K562 treated with DMSO at 1 percent for 24 hours (cell line): ENCODE results near the gene PNLIP. TPM values are rescaled to one million over a fixed set of nuclear protein-coding genes. Genes with fewer than 3 reads are reported as not detected.

Experiments used
- total RNA-seq: library from RNA; unstranded; fragments of 300-600 nt; gene quantifications from 2 replicates; pipeline ENCODE4 v1.2.3, GENCODE V29; 2022; ENCODE audit warnings: low read depth; ENCODE audit not compliant: insufficient read depth

PNLIP gene
- not detected in 2 replicates for total RNA-seq

DNA sequence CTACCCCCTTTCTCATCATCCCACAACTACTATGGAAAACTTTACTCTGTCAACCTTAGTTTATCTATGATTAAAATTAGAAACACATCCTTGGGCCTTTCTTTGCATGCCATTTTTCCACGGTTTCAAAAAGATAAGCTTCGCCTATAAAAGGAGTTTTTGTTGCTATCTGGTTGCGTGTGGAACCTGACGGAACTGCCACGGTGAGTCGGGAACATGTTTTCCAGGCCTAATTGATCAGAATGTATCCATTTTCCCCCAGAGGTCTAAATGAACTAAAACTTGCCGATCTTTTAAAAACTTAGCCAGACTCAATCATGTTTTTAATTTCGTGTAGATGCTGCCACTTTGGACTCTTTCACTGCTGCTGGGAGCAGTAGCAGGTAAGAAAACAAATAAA, at the start of gene PNLIP:
Gene PNLIP, plus strand, starts transcription at position 176 of the 400 bp plus-strand sequence. Its CDS starts 162 bp downstream, at position 338.

DNA sequence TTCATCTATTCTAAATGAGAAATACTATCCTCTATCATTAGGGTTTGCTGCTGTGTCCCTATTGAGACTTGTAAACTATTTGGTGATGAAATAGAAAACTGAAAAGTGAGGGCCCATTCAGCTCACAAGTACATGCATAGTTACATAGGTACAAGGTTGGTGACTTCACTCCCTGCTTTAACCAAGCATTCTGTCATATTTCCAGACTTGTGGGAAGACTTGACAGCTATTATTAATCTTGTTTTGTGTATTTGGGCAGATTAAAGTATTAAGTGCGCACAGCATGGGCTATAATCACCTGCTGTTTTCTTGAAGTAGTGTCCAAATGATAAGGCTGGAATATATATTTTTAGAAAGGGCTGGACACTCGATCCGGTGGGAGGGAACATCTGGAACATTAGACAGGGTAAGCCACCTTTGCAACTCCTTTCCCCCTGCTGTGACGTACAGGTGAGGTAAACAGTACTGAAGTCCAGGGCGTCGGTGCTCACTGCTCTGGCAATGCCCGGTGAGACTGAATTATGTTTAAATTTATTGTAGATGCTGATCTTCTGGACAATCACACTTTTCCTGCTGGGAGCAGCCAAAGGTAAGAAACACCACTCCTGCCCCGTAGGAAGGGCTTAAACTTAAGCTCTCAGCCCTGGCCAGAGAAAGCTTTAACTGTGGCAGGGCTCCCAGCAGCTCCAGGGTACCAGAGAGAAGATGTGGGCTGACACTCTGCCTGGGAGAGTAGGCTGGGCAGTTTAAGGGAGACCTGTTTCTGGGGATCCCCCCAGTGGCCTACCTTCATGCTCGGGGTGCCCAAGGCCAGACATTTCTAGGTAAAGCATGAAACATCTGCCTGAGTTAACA, 45.1 kb downstream of the PNLIP start, which contains the start of gene PNLIPRP1:
Gene PNLIPRP1, plus strand, starts transcription at position 370 of the 855 bp plus-strand sequence. Its CDS starts 171 bp downstream, at position 541.

Other genes starting within 250 kb of the PNLIP start
- not detected in 2 replicates for gene CCDC172, start 221.5 kb upstream of the PNLIP start, total RNA-seq
- not detected in 2 replicates for gene PNLIPRP3, start 118.1 kb upstream of the PNLIP start, total RNA-seq
- gene PNLIPRP1, start 45.0 kb downstream of the PNLIP start, total RNA-seq, result not detected in 2 replicates
- not detected in 2 replicates for gene PNLIPRP2, start 75.0 kb downstream of the PNLIP start, total RNA-seq
- 0.25 and 0.27 TPM in 2 replicates for gene HSPA12A, start 196.6 kb downstream of the PNLIP start, total RNA-seq